Heart right ventricle (tissue), 16 donors: Measurements from ENCODE around the gene USH2A. TPM values are rescaled to one million over a fixed set of nuclear protein-coding genes. Genes with fewer than 3 reads are reported as not detected.

Source experiments
- ATAC-seq, 8 donors: fragments of 200-7000 bp; cut with Tn5 transposase; one replicate each; pipeline ENCODE4 v1.9.1; 2020; ENCODE audit warnings: mild to moderate bottlenecking in 8 of 8, moderate library complexity in 8 of 8, moderate number of reproducible peaks in 1 of 8
- DNase-seq, 2 donors: peaks; one replicate each; pipeline ENCODE4 v3.0.0-alpha.2; 2020
- H3K27ac ChIP-seq, 10 donors: fragments of 200-600 bp; sonication (generic) in 2 of 10; one replicate each; pipeline versions ENCODE4 v1.5.0 to v1.8.0; 2020 to 2022; ENCODE audit warnings: mild to moderate bottlenecking in 3 of 10
- H3K27me3 ChIP-seq, 7 donors: fragments of 200-600 bp; one replicate each; pipeline ENCODE4 v1.8.0; 2021 to 2022; ENCODE audit warnings: mild to moderate bottlenecking in 2 of 7
- H3K36me3 ChIP-seq, 9 donors: fragments of 200-600 bp; sonication (generic) in 1 of 9; one replicate each; pipeline versions ENCODE4 v1.5.0 to v1.8.0; 2020 to 2022; ENCODE audit warnings: mild to moderate bottlenecking in 2 of 9
- H3K4me1 ChIP-seq, 9 donors: fragments of 200-600 bp; sonication (generic) in 1 of 9; one replicate each; pipeline versions ENCODE4 v1.5.0 to v1.8.0; 2020 to 2022; ENCODE audit warnings: mild to moderate bottlenecking in 4 of 9
- H3K4me3 ChIP-seq, 10 donors: fragments of 200-600 bp; sonication (generic) in 2 of 10; one replicate each; pipeline versions ENCODE4 v1.5.0 to v1.8.0; 2020 to 2022; ENCODE audit warnings: mild to moderate bottlenecking in 7 of 10, moderate library complexity in 2 of 10
- H3K9me3 ChIP-seq, 11 donors: fragments of 200-600 bp in 10 of 11; sonication (generic) in 2 of 11; one replicate each; pipeline versions ENCODE4 v1.5.0 to v1.8.0; 2013 to 2022; ENCODE audit warnings: mild to moderate bottlenecking in 2 of 11, control low read depth in 1 of 11, moderate library complexity in 1 of 11
- WGBS, 2 donors: extraction: QIAGEN DNeasy Blood & Tissue Kit; methylation state at CpG; one replicate each; pipeline ENCODE4 v1.1.7; 2013; ENCODE audit warnings: inconsistent platforms in 1 of 2; 5-methylcytosine and 5-hydroxymethylcytosine counted together
- intact Hi-C, 10 donors: fragments of 100-400 bp; cut with DNase I; formaldehyde crosslinking; loops; one replicate each; pipeline versions ENCODE4 v1.11.1 to v1.14.2; 2022
- polyA plus RNA-seq, 2 donors: library from polyadenylated mRNA; stranded (reverse); fragments of 200-250 nt; gene quantifications; one replicate each; pipeline ENCODE4 v1.2.3, GENCODE V29; 2013
- total RNA-seq, 10 donors: library from RNA; stranded (reverse); fragmentation: NEBNext Ultra II Directional in 3 of 10; extraction: Animal tissue kit (Norgen Biotek cat#: 25700) in 3 of 10; gene quantifications; one replicate each; pipeline versions ENCODE4 v1.2.1 to v1.2.4, GENCODE V29; 2021 to 2023
- TF ChIP-seq, protein P1 (sequence below), 9 donors: fragments of 200-600 bp; sonication (generic) in 2 of 9; IDR thresholded peaks; one replicate each; pipeline versions ENCODE4 v1.5.0 to v1.8.0; 2021 to 2022; ENCODE audit warnings: antibody characterized with exemption in 9 of 9, mild to moderate bottlenecking in 5 of 9, moderate library complexity in 1 of 9
- donor health status: Arrhythmogenic right ventricular cardiomyopathy.
- donor health status: ischemic (EF 13 %, LVEDD 7.1; RV severe dilation, severe dysfunction).
- donor health status: healthy with polysubstance abuse.
- donor health status: DM: no; HTN: yes; CAD: no.
- donor health status: DM: no; HTN: no; CAD: no.
- donor health status: ischemic (EF 25% LVEDD 6.9; RV normal size, moderate dysfunction).
- donor health status: ischemic (EF 25% LVEDD 5.7; RV mildly dilated, moderate dysfunction).
- donor health status: healthy.
- donor health status: DM: yes; HTN: yes; CAD: no.
- donor health status: Ischemic cardiomyopathy.
- donor health status: ischemic (EF 35%, LVEDD 5.7; RV mildly dilated, moderate dysfunction).
- donor health status: nonischemic (EF 11% LVEDD 7.7; RV severe dilation, severe dysfunction).
- donor health status: DM: yes; HTN: yes; CAD: no.
- donor health status: PGD.
- donor health status: ischemic (EF 29% LVEDD 5.4; RV normal size, mild dysfunction).
- donor health status: nonischemic (EF 23%, LVEDD 6.1; RV moderate dilation, normal function).

USH2A gene
- total and polyA plus RNA-seq, 12 donors: 0.01 to 4.9 (median 3.6) TPM

DNA sequence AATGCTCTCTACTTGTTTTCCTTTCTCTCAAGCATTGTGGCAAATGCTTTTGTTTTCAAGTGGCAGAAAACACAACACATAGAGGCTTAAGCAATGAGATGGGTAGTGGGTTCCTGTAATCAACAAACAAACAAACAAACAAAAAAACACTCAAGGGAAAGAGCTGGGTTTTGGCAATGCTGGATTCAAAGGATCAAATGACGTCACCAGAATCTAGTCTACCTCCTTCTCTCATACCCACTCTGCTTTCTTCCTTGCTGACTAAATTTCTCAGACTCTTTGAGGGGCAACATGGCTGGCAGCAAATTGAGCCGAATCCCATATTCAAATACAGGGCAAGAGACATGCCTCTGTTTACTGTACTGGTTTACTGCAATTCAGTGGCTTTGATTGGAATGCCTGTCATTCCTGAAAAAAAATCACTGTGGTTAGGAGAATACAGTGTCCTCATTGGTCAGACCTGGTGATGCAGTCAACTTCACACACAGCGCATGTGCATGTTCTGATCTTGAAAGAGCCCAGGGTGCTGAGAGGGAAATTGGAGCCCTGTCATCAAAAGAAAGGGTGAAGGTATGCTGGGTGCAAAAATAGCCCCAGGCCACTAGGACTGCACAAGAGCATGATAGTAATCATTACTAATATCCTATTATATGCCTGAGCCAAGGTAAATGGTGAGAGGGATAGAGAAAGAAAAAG lies 500.0 kb downstream of the USH2A start:
- intact Hi-C loops: no loop called here
- DNase-seq: no peak
- no peak for ATAC-seq
- Histone ChIP-seq H3K27me3 (no peaks in the 10 kb centered on the region), H3K27ac (no peak overlapping the region), H3K36me3 (no peaks in the 10 kb centered on the region), H3K9me3 (no peaks in the 10 kb centered on the region), H3K4me3 (no peak overlapping the region), H3K4me1 (no peaks in the 10 kb centered on the region)
- WGBS, 2 donors: 53 to 73% methylated on average over 3 of the region's 3 CpGs
- TF ChIP-seq, protein P1, sequence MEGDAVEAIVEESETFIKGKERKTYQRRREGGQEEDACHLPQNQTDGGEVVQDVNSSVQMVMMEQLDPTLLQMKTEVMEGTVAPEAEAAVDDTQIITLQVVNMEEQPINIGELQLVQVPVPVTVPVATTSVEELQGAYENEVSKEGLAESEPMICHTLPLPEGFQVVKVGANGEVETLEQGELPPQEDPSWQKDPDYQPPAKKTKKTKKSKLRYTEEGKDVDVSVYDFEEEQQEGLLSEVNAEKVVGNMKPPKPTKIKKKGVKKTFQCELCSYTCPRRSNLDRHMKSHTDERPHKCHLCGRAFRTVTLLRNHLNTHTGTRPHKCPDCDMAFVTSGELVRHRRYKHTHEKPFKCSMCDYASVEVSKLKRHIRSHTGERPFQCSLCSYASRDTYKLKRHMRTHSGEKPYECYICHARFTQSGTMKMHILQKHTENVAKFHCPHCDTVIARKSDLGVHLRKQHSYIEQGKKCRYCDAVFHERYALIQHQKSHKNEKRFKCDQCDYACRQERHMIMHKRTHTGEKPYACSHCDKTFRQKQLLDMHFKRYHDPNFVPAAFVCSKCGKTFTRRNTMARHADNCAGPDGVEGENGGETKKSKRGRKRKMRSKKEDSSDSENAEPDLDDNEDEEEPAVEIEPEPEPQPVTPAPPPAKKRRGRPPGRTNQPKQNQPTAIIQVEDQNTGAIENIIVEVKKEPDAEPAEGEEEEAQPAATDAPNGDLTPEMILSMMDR (IDR thresholded peaks at IDR 0.05): no peak

DNA sequence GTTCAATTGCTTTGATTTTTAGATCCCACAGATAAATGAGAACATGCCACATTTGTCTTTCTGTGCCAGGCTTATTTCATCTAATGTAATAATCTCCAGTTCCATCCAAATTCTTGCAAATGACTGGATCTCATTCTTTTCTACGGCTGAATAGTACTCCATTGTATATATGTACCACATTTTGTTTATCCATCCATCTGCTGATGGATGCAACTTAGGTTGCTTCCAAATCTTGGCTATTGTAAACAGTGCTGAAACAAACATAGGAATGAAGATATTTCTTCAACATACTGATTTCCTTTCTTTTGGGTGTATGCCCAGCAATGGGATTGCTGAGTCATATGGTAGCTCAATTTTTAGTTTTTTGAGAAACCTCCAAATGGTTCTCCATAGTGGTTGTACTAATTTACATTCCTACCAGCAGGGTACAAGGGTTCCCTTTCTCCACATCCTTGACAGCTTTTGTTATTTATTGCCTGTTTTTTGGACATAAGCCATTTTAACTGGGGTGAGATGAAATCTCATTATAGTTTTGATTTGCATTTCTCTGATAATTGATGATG lies 511.8 kb downstream of the USH2A start:
- H3K36me3 ChIP-seq: no peaks in the 10 kb centered on the region
- no peak for ATAC-seq
- TF ChIP-seq, protein P1 (IDR thresholded peaks at IDR 0.05): no peak
- H3K4me3 ChIP-seq: no peak overlapping the region
- intact Hi-C loops: no loop called here
- no peaks in the 10 kb centered on the region for H3K4me1 ChIP-seq
- WGBS, 2 donors: 93 to 98% methylated on average over 1 of the region's 1 CpG
- no peak for DNase-seq
- no peaks in the 10 kb centered on the region for H3K27me3 ChIP-seq
- no peak overlapping the region for H3K27ac ChIP-seq
- peaks cover 0 to 6% (median 0%) of the 10 kb centered on the region in 11 donors for H3K9me3 ChIP-seq

DNA sequence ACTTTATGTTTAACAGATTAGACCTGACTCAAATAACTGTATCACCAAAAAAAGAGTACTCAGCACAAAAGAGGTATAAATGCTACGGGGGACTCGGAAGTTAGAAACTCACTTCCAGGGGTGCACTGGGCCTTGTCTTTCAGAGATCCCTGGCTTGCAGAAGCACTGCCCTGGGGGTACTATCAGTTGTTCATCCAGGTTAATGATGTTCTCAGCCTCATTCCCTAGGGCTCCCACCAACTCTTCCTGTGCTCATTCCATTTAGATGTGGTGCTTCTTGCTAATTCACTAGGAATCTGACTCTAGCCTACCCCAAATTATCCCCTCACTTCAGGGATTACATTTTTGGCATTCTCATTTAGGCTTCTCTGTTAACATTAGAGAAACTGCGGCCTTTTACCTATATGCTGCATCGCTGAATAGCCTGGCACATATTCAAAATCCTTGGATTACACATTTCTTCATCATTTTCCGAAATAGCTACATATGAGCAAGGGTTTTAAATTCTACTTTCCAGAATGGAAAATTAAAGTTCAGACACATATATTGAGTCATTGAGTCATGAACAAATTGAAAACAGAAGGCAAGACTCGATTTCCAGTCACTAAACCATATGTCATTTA lies 517.6 kb downstream of the USH2A start:
- Histone ChIP-seq H3K4me1 (no peaks in the 10 kb centered on the region), H3K4me3 (no peak overlapping the region), H3K27ac (no peak overlapping the region), H3K36me3 (no peaks in the 10 kb centered on the region), H3K9me3 (no peaks in the 10 kb centered on the region), H3K27me3 (no peaks in the 10 kb centered on the region)
- intact Hi-C loops: no loop called here
- ATAC-seq (no peak), DNase-seq (no peak)
- TF ChIP-seq, protein P1 (IDR thresholded peaks at IDR 0.05): no peak
- WGBS, 2 donors: 83 to 85% methylated on average over 6 of the region's 6 CpGs

DNA sequence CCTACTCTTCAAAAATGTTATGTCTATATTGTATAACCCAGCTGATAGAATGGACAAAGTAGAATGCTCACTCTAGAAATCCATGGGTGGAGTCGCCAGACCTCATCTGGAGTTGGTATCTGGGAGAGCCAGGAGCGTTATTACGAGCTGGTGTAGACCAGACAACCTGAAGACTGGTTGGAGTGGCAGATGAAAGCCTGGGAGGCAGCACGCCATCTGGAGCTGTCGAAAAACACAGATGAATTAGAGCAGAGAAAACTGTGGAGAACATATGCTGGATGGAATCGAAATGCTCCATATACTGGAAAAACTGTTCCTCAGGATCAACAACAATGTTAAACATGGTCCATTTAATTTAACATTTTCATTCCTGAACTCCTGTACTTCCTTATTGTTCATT lies 522.6 kb downstream of the USH2A start:
- TF ChIP-seq, protein P1 (IDR thresholded peaks at IDR 0.05): no peak
- H3K36me3 ChIP-seq: no peaks in the 10 kb centered on the region
- peaks cover 0 to under 1% (median 0%) of the 10 kb centered on the region in 11 donors for H3K9me3 ChIP-seq
- ATAC-seq (no peak), DNase-seq (no peak)
- H3K4me1 ChIP-seq: no peaks in the 10 kb centered on the region
- no peak overlapping the region for H3K4me3 ChIP-seq
- no peak overlapping the region for H3K27ac ChIP-seq
- H3K27me3 ChIP-seq: no peaks in the 10 kb centered on the region
- WGBS, 2 donors: 53 to 62% methylated on average over 6 of the region's 6 CpGs
- intact Hi-C loops: no loop called here
